Thoracic aorta (tissue), 2 donors: ENCODE results near the gene M6PR. TPM values are rescaled to one million over a fixed set of nuclear protein-coding genes. Genes with fewer than 3 reads are reported as not detected.

Experiments used
- ATAC-seq: fragments of 150-250 bp; one replicate; pipeline ENCODE4 v1.8.0; 2017; ENCODE audit warnings: low read depth; ENCODE audit not compliant: insufficient number of reproducible peaks, low FRiP score
- DNase-seq: peaks from one replicate; pipeline ENCODE4 v3.0.0-alpha.2; 2020; ENCODE audit warnings: low spot score
- H3K27ac ChIP-seq, 2 donors: fragments of 200-600 bp; sonication (generic); 1 replicate in 1 of 2; 2 replicates in 1 of 2; pipeline ENCODE4 v1.5.1; 2016; ENCODE audit warnings: mild to moderate bottlenecking in 2 of 2, moderate library complexity in 2 of 2
- H3K27me3 ChIP-seq: fragments of 200-600 bp; sonication (generic); replicated peaks from 2 replicates; pipeline ENCODE4 v1.6.0; 2016; ENCODE audit warnings: mild to moderate bottlenecking; ENCODE audit not compliant: insufficient read depth
- H3K36me3 ChIP-seq: fragments of 200-600 bp; sonication (generic); one replicate; pipeline ENCODE4 v1.5.1; 2016
- H3K4me1 ChIP-seq, 2 donors: fragments of 200-600 bp; sonication (generic); 1 replicate in 1 of 2; 2 replicates in 1 of 2; pipeline versions ENCODE4 v1.5.1 to v1.6.0; 2016; ENCODE audit warnings: low read depth in 2 of 2, mild to moderate bottlenecking in 1 of 2; ENCODE audit not compliant: control insufficient read depth in 1 of 2
- H3K4me3 ChIP-seq: fragments of 200-600 bp; sonication (generic); 2 replicates; pipeline ENCODE4 v1.5.1; 2016; ENCODE audit warnings: mild to moderate bottlenecking
- H3K9me3 ChIP-seq: fragments of 200-600 bp; sonication (generic); 2 replicates; pipeline ENCODE4 v1.5.1; 2016
- total RNA-seq, 2 donors: library from RNA; depleted of rRNA; stranded (reverse); fragments of >200 nt; gene quantifications; one replicate each; pipeline versions ENCODE4 v1.1.0 to v1.2.3, GENCODE V29; 2016
- TF ChIP-seq, protein P1 (sequence below): fragments of 200-600 bp; sonication (generic); IDR thresholded peaks from one replicate; pipeline ENCODE4 v1.5.1; 2019; ENCODE audit warnings: antibody characterized with exemption

The M6PR gene
- total RNA-seq, 2 donors from 2014 or later, result 119 to 148 TPM

- ATAC-seq (no peak), DNase-seq (no peak)
- H3K36me3 ChIP-seq, result no peaks in the 10 kb centered on the region
- H3K27ac ChIP-seq, result no peak overlapping the region
- H3K4me3 ChIP-seq, result no peak overlapping the region
- no peaks in the 10 kb centered on the region for H3K4me1 ChIP-seq
- no peaks in the 10 kb centered on the region for H3K9me3 ChIP-seq
- H3K27me3 ChIP-seq, result no peaks in the 10 kb centered on the region
- TF ChIP-seq, protein P1, sequence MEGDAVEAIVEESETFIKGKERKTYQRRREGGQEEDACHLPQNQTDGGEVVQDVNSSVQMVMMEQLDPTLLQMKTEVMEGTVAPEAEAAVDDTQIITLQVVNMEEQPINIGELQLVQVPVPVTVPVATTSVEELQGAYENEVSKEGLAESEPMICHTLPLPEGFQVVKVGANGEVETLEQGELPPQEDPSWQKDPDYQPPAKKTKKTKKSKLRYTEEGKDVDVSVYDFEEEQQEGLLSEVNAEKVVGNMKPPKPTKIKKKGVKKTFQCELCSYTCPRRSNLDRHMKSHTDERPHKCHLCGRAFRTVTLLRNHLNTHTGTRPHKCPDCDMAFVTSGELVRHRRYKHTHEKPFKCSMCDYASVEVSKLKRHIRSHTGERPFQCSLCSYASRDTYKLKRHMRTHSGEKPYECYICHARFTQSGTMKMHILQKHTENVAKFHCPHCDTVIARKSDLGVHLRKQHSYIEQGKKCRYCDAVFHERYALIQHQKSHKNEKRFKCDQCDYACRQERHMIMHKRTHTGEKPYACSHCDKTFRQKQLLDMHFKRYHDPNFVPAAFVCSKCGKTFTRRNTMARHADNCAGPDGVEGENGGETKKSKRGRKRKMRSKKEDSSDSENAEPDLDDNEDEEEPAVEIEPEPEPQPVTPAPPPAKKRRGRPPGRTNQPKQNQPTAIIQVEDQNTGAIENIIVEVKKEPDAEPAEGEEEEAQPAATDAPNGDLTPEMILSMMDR, result no peak
Observed at GRCh38 chr12:8891976-8892375, 57.5 kb downstream of the M6PR start.

Other genes with a start within 250 kb of the M6PR start
- under 1 TPM in 1 of 2 donors, not detected in 1; 0.27 TPM for gene A2ML1, start 127.0 kb downstream of the M6PR start, total RNA-seq
- 10 to 100 TPM; 50.1 to 55.9 TPM for gene PHC1, start 35.1 kb downstream of the M6PR start, total RNA-seq
- 1 to 10 TPM; 3.0 to 5.9 TPM for gene KLRG1, start 39.9 kb upstream of the M6PR start, total RNA-seq
- gene A2M, start 166.3 kb upstream of the M6PR start, total RNA-seq, result 1,000 to 10,000 TPM; 1,073 to 1,118 TPM